ENCODE measurements around the gene APP.

Gene APP

DNA sequence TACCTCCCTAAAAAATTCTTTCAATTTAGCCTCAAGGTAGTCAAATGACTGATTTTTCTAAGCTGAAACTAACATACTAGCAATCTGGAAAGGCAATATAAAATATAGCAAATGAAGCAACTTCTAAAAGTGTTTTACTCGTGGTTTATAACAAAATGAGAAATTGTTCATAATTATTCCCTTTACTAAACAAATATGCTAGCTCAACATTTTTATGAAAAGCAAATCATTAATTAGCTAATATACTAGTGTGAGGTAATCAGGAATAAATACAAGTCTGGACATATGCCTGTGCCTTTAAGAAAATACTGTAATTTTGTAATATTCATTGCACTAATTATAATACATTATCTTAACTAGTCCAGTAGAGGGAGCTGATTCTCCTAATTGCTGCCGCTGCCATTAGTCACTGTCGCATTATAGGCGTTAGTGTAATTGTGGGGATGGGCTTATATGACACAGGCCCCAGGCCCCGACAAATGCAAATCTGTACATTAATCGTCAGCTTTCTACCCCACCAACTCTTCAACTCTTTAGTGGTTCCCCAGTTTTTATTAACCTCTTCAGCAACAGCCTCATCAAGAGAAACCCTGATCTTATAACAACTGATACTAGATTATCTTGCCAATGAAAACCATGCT lies 274.9 kb downstream of the APP start:
- peak in 3 of 6 experiments; percentile 19 to 53 (median 35) for DNase-seq

DNA sequence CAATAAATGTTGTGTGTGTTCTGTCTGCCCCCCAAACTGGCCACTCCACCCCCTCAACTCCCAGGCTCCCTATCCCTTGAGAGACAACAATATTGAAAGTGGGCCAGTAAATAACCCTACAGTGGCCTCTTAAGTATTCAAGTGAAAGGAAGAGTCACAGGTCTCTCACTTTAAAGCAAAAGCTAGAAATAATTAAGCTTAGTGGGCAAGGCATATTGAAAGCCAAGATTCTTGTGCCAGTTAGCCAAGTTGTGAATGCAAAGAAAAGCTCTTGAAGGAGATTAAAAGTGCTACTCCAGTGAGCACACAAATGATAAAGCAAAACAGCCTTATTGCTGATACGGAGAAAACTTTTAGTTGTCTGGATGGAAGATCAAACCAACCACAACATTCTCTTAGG lies 277.4 kb downstream of the APP start:
- no peak for DNase-seq

- DNase-seq = no peak
Observed at GRCh38 chr21:25891596-25891995, 279.0 kb downstream of the APP start.

DNA sequence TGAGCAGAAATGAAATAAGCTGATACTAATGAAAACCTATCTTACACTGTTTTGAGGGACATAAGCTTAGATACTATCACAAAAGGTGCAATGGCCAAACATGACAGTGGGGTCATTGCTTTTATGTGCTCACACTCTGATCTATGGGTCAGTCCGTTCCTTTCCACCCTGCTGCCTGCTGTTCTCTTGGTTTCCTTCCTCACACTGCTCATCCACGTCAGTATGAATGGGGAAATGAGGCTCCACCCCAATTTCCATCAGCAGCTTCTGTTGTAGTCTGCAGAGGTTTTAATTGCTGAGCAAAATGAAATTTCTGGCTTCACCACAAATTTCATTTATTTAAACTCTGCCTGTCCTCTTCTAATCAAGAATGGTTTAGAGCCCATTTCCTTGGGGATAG lies 280.6 kb downstream of the APP start:
- no peak for DNase-seq

GRCh38 chr21:25888711-25889110 lies 281.9 kb downstream of the APP start:
- DNase-seq = no peak

- DNase-seq = no peak
Observed at GRCh38 chr21:25887646-25888306, 282.8 kb downstream of the APP start.

DNA sequence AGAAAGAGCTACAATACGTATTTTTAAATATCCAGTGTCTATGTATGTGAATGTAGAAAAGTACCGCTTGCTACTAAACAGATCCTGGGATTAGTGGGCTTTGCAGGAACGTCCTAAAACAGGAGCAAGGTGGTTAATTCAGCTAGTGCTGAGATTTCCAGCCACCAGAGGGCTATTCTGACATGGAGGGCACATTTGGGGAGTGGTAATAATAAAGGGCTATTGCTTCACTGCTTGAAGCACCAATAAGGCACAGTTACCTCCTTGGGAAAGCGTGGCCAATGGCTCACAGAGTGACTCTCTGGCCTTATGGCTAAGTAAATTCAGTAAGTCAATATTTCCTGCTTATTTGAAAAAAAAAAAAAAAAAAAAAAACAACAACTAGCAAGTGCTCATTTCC lies 283.4 kb downstream of the APP start:
- no peak for DNase-seq

- DNase-seq = no peak
Observed at GRCh38 chr21:25885880-25886279, 284.7 kb downstream of the APP start.

DNA sequence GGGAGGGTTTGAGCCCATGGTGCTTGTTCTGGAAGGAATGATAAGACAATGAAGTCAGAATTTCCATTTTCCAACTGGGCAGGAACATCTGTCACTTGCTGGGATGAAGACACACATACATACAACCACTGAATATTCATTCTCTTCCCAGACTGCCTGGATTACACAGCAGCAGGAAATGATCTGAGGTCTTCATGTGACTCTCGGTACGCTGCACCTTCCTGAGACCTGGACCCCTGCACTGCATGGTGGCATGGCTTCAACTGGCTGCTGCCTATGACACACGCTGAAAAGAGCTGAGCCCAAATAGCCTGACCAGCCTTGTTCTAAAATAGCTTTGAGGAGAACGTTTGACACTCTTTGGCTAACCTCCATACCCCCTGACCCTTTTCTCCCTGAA lies 285.2 kb downstream of the APP start:
- DNase-seq = no peak

- no peak for DNase-seq
Observed at GRCh38 chr21:25884311-25884710, 286.3 kb downstream of the APP start.

GRCh38 chr21:25881524-25882376 lies 288.8 kb downstream of the APP start:
- peak; percentile 16 to 64 (median 26) for DNase-seq

DNA sequence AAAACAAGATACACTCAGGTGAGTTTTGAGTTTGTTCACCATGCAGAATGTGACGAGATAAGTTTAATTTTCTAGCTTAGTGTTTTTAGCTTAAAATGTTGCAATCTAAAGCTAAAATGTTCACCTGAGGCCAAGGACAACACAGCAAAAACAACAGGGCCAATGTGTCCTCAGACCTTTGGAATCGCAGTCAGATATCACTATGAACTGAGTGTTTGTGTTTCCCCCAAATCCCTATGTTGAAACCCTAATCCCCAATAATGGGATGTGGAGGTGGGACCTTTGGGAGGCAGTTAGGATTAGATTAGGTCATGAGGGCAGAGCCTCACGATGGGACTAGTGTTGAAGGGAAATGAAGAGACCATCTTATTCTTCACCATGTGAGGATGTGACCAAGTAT lies 291.4 kb downstream of the APP start:
- DNase-seq = no peak

DNA sequence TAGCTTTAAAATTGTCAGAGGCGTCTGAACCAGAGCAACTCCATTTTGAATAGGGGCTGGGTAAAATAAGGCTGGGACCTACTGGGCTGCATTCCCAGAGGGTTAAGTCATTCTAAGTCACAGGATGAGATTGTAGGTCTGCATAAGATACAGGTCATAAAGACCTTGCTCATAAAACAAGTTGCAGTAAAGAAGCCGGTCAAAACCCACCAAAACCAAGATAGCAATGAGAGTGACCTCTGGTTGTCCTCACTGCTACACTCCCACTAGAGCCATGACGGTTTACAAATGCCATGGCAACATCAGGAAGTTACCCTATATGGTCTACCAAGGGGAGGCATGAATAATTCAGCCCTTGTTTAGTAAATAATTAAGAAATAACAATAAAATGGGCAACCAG lies 292.2 kb downstream of the APP start:
- no peak for DNase-seq

GRCh38 chr21:25872271-25872670 lies 298.3 kb downstream of the APP start:
- DNase-seq = no peak

GRCh38 chr21:25871566-25871965 lies 299.0 kb downstream of the APP start:
- no peak for DNase-seq

- DNase-seq = no peak
Observed at GRCh38 chr21:25870084-25870483, 300.5 kb downstream of the APP start.

GRCh38 chr21:25867061-25867460 lies 303.5 kb downstream of the APP start:
- DNase-seq = no peak

GRCh38 chr21:25863747-25864146 lies 306.8 kb downstream of the APP start:
- no peak for DNase-seq

- DNase-seq = no peak
Observed at GRCh38 chr21:25863031-25863430, 307.5 kb downstream of the APP start.

GRCh38 chr21:25862596-25862995 lies 308.0 kb downstream of the APP start:
- DNase-seq = peak in 2 of 6 experiments; percentile 2 to 16

GRCh38 chr21:25862112-25862511 lies 308.5 kb downstream of the APP start:
- no peak for DNase-seq

DNA sequence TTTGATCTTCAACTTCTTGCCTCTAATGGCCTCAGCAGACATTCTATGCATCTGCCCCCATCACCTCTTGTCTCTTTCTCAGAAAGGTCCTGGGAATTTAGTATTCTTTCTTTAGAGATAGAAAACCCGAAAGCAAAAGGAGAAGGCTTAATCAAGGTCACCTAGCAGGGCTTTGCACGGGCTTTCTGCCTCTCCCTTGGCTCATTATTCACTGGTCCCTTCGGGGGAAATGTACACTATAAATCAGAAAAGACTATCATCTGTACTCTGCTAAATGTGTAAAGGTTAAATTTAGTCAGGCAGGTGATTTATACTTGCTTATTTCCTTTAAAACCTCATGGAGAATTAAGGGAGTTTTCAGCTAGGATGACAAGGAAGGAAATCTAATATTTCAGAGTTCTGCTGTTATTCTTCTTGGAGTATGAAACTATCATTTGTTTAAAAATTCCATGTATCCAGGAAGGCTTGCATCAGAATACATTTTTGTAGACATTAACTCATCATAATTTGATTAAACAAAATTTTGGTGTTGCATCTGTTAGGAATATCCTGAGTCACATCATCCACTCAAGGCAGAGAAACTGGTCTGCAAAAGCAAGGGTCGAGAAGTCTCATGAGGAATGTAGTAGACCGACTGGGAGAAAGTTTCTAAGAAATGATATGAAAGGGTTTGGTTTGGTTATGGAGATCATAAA lies 311.2 kb downstream of the APP start:
- DNase-seq = no peak

DNA sequence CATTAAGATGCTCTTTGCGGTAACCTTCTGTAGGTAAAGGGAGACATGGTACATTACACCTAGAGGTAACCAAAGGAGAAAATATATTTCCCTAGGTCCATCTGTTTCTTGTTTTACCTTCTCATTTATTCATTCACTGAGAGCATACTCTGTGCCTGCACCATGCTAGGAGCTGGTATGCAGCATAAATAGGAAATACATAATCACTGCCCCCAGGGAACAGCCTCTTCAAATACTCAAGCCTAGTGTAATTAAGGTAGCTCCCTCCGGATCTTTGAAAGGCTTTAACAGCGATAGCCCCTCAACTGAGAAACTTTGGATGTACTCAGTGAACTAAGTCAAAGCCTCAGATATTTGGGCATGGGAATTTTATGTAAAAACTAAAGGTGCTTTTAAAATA lies 312.2 kb downstream of the APP start:
- no peak for DNase-seq
